ENCODE data around the gene CBX1. TPM values are rescaled to one million over a fixed set of nuclear protein-coding genes. Genes with fewer than 3 reads are reported as not detected.

The CBX1 gene
- 100 to 1,000 TPM; 158 to 195 (median 184) TPM for polyA plus RNA-seq (ENCODE audit: insufficient read length in 4 of 4)

DNA sequence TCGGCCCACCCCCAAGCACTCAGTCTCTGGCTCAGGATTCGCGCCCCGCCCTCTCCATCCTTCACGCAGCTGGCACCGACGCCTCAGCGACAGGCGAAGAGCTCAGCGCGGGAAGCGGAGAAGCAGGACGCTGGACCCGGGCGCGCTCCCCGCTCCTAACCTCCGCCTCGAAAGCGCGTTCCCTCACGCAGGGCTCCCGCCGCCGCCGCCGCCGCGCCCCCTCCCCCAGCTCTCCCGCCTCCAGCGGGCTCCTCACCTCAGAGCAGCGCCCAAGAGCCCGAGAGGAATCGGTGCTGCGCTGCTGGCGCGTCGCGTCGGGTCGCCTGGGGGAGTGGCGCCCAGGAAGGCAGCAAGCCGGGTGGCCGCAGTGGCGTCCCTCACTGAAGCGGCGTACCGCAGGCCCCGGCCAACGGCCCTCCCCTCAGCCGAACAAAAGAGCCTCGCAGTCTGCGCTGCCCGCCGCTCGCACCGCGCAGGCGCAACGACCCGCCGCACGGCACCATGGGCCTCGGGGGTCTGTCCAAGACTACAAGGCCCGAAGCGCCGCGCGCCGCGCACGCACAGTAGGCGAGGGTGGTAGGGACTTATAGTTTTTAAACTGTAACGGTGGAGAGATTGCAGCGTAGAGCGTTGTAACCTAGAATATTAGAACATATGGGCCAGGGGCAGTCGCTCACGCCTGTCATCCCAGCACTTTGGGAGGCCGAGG lies at the start of gene CBX1:
Gene CBX1, minus strand, starts transcription at position 467 of the 709 bp plus-strand sequence. CDS start 24,474 bp downstream, outside the sequence.
- DNase-seq (ENCODE audit: low read depth in 4 of 4, low spot score in 2 of 4) = peak; percentile 75 to 94 (median 91)

- DNase-seq (ENCODE audit: low read depth in 4 of 4, low spot score in 2 of 4) = no peak
Measured at GRCh38 chr17:48150597-48151001, 49.3 kb upstream of the CBX1 start.

DNA sequence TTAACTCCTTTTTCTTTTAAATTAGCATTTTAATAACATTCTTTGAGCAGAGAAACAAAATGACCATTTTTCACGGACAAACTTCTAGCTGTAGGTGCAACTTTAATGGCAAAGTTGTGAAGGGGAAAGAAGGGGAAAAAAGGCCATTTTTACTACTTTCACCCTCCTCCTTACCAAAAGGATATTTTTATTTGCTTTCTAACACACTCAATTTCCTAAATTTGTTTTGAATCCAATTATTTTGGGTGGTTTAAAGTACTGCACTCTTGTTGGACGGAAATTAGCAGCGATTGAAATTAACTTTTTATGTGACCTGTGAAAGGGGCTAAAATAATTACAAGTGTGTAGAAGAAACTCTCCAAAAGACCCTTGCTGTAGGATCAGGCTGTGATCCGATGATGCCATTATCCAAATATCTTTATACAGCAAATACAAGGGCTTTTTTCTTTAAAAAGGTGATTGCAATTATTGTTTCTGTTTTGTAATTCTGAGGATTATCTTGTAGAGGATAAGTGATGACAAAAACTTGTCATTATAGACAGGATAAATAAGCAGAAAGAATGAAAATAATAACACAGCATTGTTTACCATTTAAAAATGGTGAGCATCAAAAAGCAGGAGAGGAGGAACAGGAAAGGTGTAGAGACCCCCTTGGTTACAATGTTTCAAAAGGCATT lies 48.6 kb upstream of the CBX1 start:
- DNase-seq (ENCODE audit: low read depth in 4 of 4, low spot score in 2 of 4) = no peak

- no peak for DNase-seq (ENCODE audit: low read depth in 4 of 4, low spot score in 2 of 4)
Measured at GRCh38 chr17:48148854-48149786, 47.8 kb upstream of the CBX1 start.

GRCh38 chr17:48148029-48148770 lies 46.9 kb upstream of the CBX1 start:
- DNase-seq (ENCODE audit: low read depth in 4 of 4, low spot score in 2 of 4) = no peak

DNA sequence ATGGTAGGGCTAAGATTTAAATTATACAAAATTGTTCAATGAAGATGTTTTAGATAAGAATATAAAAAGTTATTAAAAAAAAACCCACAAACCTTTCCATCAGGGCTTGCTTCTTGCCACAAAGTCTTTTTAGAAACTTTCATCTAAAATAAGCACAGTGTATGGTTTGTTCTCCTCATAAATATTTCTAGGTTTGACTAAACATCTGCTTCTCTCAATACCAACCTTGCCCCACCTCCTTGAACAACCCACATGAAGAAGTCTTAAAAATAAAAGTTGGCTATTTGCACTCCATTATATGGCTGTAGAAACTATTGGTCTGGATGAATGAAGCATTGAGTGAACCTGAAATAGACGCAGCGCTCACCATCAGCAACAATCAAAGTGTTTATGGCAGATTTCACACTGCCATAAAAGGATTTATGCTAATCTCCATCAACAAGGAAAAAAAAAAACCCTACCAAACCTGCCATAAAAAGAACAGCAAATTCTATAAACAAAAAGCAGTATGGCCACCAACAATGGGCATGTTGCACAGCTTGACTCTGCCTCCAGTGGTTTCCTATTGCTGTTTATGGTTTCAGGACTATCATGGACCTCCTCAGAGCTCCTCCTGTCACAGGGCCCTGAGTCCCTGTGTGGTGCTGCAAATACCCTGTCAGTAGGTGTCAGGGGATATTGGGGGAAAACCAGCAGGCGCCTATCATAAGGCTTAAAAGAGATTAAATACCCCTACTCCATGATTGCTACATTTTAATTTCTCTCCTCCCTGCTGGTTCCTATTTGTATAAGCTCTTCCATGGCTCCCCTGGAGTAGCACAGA lies 43.9 kb upstream of the CBX1 start:
- no peak for DNase-seq (ENCODE audit: low read depth in 4 of 4, low spot score in 2 of 4)

DNA sequence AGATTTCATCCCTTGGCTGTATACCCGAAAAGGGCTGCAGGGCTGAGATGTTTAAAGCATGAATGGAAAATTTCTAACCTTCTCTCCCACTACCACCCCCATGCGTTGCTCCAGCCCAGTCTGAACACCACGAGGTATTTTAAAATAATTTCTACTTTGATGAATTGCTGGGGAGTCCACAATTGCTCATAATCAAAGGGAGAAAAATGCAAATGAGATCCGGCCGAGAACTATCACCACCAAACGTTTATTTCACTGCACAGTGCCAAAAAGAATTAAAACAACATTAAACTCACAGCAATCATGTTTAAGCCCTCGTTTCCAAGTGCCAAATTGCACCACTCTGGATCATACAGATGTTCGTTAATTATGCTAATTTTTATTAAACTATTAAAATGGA lies 43.0 kb upstream of the CBX1 start:
- no peak for DNase-seq (ENCODE audit: low read depth in 4 of 4, low spot score in 2 of 4)

- DNase-seq (ENCODE audit: low read depth in 4 of 4, low spot score in 2 of 4) = no peak
Measured at GRCh38 chr17:48143629-48144028, 42.4 kb upstream of the CBX1 start.

GRCh38 chr17:48139944-48140343 lies 38.7 kb upstream of the CBX1 start:
- DNase-seq (ENCODE audit: low read depth in 4 of 4, low spot score in 2 of 4) = no peak

DNA sequence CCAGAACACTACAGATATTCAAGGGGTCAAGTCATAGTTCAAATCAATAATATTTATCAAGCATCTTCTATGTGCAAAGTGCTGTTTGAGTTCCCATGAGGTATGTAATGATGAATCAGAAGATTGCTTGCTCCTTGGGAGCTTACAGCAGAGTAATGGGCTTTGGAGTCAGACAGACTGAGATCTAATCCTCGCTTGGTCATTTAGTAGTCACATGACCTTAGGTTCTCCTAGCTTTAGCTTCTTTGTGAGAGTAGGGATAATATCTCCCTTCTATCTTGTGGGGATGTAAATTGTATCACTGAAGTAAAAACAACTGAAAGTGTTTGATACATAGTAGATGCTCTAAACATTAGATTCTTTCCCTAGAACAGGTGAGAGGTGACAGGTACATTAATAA lies 36.4 kb upstream of the CBX1 start:
- no peak for DNase-seq (ENCODE audit: low read depth in 4 of 4, low spot score in 2 of 4)

- no peak for DNase-seq (ENCODE audit: low read depth in 4 of 4, low spot score in 2 of 4)
Measured at GRCh38 chr17:48134912-48135480, 33.7 kb upstream of the CBX1 start.

DNA sequence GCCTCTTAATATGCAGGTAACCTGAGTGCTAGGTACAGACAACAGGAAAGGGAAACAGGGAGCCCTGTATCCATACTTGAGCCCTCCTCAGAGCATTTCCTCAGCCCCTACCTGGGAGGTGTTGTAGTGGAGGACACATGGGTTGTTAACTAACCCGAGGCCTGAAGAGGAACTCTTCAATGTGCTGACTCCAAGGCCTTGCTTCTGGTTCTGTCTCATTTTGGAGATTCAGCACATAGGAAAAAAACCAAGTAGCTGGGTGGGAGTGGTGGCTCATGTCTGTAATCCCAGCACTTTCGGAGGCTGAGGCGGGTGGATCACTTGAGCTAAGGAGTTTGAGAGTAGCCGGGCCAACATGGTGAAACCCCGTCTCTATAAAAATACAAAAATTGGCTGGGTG lies 31.1 kb upstream of the CBX1 start:
- DNase-seq (ENCODE audit: low read depth in 4 of 4, low spot score in 2 of 4) = no peak

GRCh38 chr17:48131216-48131824 lies 30.0 kb upstream of the CBX1 start:
- peak in 1 of 4 donors; percentile 76 for DNase-seq (ENCODE audit: low read depth in 4 of 4, low spot score in 2 of 4)

- DNase-seq (ENCODE audit: low read depth in 4 of 4, low spot score in 2 of 4) = no peak
Measured at GRCh38 chr17:48129981-48130380, 28.7 kb upstream of the CBX1 start.

- DNase-seq (ENCODE audit: low read depth in 4 of 4, low spot score in 2 of 4) = no peak
Measured at GRCh38 chr17:48128400-48128799, 27.1 kb upstream of the CBX1 start.

DNA sequence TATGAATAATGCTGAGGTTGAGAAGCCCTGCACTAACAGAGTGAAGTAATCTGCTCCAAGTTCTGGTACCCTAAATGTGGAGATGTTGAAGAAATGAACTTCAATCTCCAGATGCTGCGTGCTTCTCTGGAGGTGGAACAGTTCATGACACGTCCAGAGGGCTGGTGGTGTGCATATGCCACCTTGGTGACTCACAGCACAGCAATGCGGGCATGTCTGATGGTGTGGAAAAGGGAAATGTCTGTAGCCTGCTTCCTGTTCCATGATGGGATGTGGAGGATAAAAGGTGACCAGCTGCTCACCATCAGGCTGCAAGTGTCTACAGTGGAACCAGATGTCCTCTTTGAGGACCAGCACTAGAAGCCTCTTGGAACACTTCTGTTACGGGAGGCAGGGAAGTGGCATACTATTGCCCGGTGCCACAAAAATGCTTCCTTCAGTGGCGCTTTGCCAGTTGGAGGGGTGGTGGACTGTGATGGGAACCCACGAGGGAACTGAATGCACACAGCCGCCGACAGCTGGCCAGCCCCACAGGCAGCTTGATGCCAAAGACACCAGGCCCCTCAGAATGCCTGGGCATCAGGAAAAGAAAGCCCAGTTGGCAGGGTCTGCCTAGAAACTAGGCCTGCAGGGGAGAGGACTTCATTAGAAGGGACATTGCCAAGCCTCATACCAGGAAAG lies 26.2 kb upstream of the CBX1 start:
- DNase-seq (ENCODE audit: low read depth in 4 of 4, low spot score in 2 of 4) = no peak

DNA sequence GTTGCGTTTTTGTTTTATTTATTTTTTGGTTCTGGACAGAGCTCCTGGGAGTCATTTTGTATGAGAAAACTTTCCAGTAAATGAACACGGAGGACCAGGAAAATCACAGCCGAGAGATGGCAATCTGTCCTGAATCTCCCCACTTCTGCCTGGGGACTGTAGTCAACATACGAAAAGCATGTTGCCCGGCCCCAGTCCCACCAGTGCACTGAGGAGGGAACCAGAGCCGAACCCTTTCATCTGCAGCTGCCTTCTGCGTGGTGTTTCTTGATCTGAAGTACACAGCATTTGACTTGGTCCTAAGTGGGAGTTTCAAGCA lies 25.2 kb upstream of the CBX1 start:
- DNase-seq (ENCODE audit: low read depth in 4 of 4, low spot score in 2 of 4) = no peak

- no peak for DNase-seq (ENCODE audit: low read depth in 4 of 4, low spot score in 2 of 4)
Measured at GRCh38 chr17:48125829-48126531, 24.7 kb upstream of the CBX1 start.
